ENCODE results near the gene RAB2B. TPM values are rescaled to one million over a fixed set of nuclear protein-coding genes. Genes with fewer than 3 reads are reported as not detected.
"Not testable (repeated sequence)": the region's sequence is repeated elsewhere in the genome, so short reads cannot be mapped to it uniquely, and the experiment has no call there.

RAB2B gene
- total RNA-seq, 1 donor from 2014 or later: 19.4 TPM

- no peaks in the 10 kb centered on the region for H3K9me3 ChIP-seq
- TF ChIP-seq CTCF (IDR thresholded peaks at IDR 0.05) (no peak), POLR2AphosphoS5 (IDR thresholded peaks at IDR 0.05; ENCODE audit: insufficient read depth in 1 of 2, low read depth in 1 of 2) (no peak), POLR2A (IDR thresholded peaks at IDR 0.05) (no peak)
- H3K4me3 ChIP-seq: peak overlapping the region; percentile 93 to 94
- intact Hi-C loops (cut with DNase I): no loop called here
- H3K27ac ChIP-seq: peak overlapping the region; percentile 75
- H3K4me1 ChIP-seq: peaks cover 35% of the 10 kb centered on the region
- no peak for DNase-seq (ENCODE audit: extremely low spot score in 2 of 2)
- H3K27me3 ChIP-seq: no peaks in the 10 kb centered on the region
- peaks cover 0 to 8% of the 10 kb centered on the region in 2 donors for H3K36me3 ChIP-seq
Measured at GRCh38 chr14:21455592-21455911, 21.2 kb downstream of the RAB2B start.

GRCh38 chr14:21454843-21455544 lies 21.8 kb downstream of the RAB2B start:
- H3K27ac ChIP-seq: peak overlapping the region; percentile 75
- peaks cover 0 to 5% of the 10 kb centered on the region in 2 donors for H3K36me3 ChIP-seq
- intact Hi-C loops (cut with DNase I): no loop called here
- H3K4me1 ChIP-seq: peaks cover 38% of the 10 kb centered on the region
- H3K27me3 ChIP-seq: no peaks in the 10 kb centered on the region
- DNase-seq (ENCODE audit: extremely low spot score in 2 of 2): no peak
- TF ChIP-seq CTCF (IDR thresholded peaks at IDR 0.05): no peak
- TF ChIP-seq POLR2AphosphoS5 (IDR thresholded peaks at IDR 0.05; ENCODE audit: insufficient read depth in 1 of 2, low read depth in 1 of 2): no peak
- TF ChIP-seq POLR2A (IDR thresholded peaks at IDR 0.05): no peak
- no peaks in the 10 kb centered on the region for H3K9me3 ChIP-seq
- peak overlapping the region; percentile 93 to 94 for H3K4me3 ChIP-seq

- Histone ChIP-seq H3K27ac (no peak overlapping the region), H3K4me1 (peaks cover 36% of the 10 kb centered on the region), H3K27me3 (no peaks in the 10 kb centered on the region), H3K36me3 (no peaks in the 10 kb centered on the region), H3K9me3 (no peaks in the 10 kb centered on the region), H3K4me3 (no peak overlapping the region)
- no peak for DNase-seq (ENCODE audit: extremely low spot score in 2 of 2)
- intact Hi-C loops (cut with DNase I): no loop called here
- TF ChIP-seq POLR2AphosphoS5 (IDR thresholded peaks at IDR 0.05; ENCODE audit: insufficient read depth in 1 of 2, low read depth in 1 of 2): no peak
- TF ChIP-seq POLR2A (IDR thresholded peaks at IDR 0.05): no peak
- TF ChIP-seq CTCF (IDR thresholded peaks at IDR 0.05): no peak
Measured at GRCh38 chr14:21449899-21450216, 26.9 kb downstream of the RAB2B start.

- DNase-seq (ENCODE audit: extremely low spot score in 2 of 2); H3K27ac ChIP-seq; intact Hi-C loops (cut with DNase I); H3K27me3 ChIP-seq; H3K9me3 ChIP-seq; H3K4me1 ChIP-seq; H3K4me3 ChIP-seq; H3K36me3 ChIP-seq: not testable (repeated sequence)
Measured at GRCh38 chr14:21442657-21443056, 34.1 kb downstream of the RAB2B start.

- intact Hi-C loops (cut with DNase I): no loop called here
- no peaks in the 10 kb centered on the region for H3K9me3 ChIP-seq
- no peak for DNase-seq (ENCODE audit: extremely low spot score in 2 of 2)
- no peak overlapping the region for H3K4me3 ChIP-seq
- peaks cover 17% of the 10 kb centered on the region for H3K4me1 ChIP-seq
- H3K27ac ChIP-seq: no peak overlapping the region
- no peak for TF ChIP-seq CTCF (IDR thresholded peaks at IDR 0.05)
- TF ChIP-seq POLR2AphosphoS5 (IDR thresholded peaks at IDR 0.05; ENCODE audit: insufficient read depth in 1 of 2, low read depth in 1 of 2): no peak
- TF ChIP-seq POLR2A (IDR thresholded peaks at IDR 0.05): no peak
- no peaks in the 10 kb centered on the region for H3K36me3 ChIP-seq
- H3K27me3 ChIP-seq: no peaks in the 10 kb centered on the region
Measured at GRCh38 chr14:21440859-21441258, 35.9 kb downstream of the RAB2B start.
